GM04503 (cell line): ENCODE data around the gene CHMP6.

Experiments used
- DNase-seq: peaks from one replicate; pipeline ENCODE4 v3.0.0-alpha.2; 2012; ENCODE audit warnings: low read depth

Gene CHMP6

DNA sequence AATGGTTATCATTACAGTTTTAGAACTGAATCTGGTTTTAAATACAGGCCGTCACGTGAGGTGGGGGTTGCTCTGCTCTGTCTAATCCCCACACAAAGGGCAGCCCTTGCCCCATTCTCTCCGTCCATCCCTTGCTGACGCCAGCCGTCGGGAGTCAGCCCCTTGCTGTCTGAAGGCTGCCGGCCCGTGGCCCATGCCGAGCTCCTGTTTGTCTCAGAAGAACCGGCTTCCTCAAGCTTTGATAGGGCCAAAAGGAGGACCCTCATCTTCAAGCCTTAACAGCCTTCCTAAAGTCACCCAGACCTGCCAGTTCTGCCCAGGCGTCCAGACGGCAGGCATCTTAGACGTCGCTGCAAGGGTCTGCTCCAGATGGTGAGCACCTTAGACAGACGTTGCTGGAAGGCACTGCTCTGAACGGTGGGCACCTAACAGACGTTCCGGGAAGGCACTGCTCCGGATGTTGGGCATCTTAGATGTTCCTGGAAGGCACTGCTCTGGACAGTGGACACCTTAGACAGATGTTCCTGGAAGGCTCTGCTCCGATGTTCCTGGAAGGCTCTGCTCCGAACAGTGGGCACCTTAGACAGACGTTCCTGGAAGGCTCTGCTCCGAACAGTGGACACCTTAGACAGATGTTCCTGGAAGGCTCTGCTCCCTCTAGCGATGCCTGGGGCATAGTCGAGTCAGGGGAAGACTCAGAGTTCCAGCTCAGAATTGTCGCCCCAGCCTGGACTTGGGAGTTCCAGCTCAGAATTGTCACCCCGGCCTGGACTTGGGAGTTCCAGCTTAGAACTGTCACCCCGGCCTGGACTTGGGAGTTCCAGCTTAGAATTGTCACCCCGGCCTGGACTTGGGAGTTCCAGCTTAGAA, 35.1 kb upstream of the CHMP6 start:
- DNase-seq: no peak

DNA sequence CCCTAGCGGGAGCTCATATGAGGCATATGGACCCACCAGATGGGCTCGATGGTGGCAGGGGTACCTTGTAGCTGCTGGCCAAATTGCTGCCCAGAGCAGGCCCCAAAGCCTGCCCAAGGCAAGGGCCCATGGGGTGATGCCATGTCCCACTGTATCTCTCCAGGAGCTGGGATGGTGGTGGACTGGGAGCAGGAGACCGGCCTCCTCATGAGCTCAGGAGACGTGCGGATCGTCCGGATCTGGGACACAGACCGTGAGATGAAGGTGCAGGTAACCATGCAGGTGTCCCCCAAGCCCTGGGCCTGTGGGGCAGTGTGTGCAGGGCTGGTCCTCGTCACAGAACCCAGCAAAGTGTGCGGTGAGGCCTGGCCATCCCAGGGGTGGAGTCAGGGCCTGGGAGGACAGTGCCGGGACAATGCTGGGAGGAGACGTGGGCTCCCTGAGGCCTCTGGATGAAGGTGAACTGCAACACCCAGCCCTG, 34.1 kb upstream of the CHMP6 start:
- DNase-seq: no peak

DNA sequence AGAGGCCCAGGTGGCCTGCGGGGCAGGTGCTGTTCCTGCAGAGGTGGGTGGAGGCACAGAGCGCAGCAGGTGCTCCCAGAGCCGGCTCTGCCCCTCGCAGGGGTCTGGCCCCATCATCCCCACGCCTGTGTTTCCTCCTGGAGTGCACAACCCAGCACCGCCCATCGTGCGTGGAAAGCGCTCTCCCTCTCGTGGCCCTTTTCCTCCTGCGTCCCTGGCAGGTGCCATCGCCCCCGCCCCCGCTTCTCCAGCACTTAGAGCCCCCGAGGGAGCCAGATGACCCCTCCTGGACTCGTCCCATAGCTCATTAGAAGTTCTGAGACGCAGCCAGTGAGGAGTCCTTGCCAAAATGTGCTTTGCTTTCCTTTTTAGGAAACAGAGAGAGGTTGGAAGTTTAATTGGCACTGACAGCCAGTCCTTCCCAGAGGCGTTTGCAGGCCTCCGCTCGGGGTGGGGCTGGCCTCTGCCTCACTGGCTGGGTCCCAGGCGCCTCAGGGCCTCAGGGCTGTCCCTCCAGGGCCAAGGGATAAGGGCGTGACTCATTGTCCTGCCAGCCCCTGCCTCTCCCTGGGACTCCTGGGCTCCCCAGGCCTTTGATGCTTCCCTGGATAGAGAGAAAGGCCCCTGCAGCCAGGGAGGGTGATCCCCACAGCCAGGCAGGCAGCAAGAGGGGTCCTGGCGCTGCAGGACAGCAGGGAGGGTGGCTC, 32.2 kb upstream of the CHMP6 start:
- DNase-seq: peak; percentile 74

DNA sequence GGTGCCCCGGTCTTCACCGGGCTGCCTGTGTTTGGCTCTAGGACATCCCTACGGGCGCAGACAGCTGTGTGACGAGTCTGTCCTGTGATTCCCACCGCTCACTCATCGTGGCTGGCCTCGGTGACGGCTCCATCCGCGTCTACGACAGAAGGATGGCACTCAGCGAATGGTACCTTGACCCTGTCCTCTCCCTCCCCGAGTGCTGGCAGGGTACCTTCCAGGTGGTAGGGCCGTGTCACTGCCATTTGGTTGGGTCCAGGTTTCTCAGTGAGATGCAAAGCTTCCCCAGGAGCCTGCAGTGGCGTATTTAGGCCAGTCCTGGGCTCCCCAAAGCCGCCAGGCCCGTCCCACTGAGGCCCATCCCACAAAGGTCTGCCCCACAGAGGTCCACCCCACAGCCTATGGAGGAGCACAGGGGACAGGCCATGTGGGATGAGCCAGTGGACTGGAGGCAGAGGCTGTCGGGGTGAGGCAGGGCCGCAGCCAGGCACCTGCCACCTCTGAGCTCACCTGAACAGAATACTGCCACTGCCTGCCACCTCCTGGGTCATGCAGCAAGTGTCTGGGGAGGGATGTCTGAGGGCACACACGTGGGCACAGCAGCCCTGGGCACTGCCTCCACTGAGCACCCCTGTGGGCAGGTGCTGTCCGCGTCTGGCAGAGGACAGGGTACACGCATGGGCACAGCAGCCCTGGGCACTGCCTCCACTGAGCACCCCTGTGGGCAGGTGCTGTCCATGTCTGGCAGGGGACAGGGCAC, 31.4 kb upstream of the CHMP6 start:
- no peak for DNase-seq

DNA sequence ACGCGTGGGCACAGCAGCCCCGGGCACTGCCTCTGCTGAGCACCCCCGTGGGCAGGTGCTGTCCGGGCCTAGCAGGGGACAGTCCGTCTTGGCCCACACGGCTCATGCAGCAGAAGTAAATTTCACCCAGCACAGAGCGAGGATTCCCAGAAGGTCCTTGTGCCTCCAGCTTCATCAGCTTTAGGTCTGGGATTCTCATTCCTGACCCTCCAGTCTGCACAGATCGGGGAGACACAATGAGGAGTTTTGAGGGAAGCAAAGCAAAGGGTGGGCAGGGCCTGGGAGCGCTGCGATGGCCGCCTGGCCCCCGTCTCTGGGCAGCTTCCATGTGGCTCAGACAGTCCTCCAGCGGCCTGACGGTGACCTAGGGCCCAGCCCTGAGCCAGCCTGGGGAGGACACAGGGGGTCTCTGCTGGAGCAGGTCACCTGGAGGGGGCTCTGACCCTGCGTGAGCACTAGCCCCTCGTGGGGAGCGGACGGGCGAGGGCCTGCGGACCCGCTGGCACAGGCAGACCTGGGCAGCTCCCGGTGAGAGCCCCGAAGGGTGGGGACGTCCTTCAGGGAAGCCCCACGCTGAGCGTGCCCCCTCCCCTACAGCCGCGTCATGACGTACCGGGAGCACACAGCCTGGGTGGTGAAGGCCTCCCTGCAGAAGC, 30.7 kb upstream of the CHMP6 start:
- DNase-seq: no peak

DNA sequence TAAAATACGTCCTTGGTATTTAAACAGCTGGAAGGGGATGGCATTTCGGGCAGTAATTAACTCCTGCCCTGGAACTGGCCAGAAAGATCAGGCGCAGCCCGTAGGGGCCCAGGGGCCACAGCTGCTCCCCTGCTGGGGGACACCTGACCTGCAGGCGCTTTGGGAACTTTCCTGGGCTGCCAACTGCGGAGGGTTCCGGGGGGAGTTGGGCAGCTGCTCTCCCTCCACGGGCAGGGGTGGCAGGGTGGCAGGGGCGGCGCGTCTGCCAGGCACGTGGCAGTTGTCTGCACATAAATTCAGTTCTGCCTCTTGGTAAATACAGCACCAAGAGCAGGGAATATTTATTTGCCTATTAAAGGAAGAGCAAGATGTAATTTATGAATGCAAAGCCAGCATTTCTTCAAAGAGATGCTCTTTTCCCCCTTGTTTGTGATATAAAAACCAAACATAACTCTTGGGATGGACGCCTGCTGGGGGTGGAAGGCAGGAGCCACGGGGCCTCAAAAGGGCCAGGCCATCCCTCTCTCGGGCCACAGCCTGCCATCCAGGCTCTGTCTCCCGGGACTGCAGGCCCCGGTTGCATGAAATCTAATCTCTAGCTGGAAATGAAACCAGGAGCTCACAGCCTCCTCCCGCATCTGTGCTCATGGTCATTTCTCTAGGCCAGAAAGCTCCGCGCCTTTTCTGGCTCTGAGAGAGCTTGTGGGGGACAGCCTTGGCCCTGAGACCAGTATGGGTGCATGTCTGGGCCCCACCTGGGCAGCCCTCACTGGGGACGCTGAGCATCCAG, 29.9 kb upstream of the CHMP6 start:
- DNase-seq: no peak

DNA sequence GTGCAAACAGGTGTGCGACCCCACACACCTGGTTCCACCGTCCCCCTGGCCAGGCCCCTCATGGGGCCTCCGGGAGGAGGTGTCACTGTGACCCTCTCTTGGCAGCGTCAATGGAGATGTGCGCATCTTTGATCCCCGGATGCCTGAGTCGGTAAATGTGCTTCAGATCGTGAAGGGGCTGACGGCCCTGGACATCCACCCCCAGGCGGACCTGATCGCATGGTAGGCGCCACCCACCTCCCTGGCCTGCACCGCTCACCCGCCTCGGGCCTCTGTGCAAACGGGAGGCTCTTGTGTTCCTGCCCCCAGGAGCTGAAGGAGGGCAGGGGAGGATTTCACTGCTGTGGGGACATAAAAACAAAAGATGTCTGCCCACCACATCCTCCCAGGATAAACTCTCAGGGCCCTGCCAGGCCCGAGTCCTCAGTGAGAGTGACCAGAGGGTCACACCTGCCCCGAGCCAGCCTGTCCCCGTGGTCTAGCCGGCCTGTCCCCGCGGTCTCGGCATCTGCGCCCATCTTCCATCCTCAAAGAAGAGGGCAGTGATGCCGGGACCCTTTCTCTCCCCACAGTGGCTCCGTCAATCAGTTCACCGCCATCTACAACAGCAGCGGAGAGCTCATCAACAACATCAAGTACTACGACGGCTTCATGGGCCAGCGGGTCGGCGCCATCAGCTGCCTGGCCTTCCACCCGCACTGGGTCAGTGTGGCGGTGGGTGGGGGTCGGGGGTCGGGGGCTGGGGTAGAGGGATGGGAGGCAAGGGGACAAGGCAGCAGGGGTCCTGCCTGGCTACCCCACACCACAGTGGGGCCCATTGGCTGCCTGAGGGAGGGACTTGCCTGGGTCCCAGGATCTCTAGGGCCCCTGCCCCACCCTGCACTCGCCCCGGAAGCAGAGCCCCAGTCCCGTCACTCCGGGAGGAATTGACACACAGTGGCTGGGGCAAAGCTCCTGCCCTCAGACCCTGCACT, 29.0 kb upstream of the CHMP6 start:
- DNase-seq: no peak

DNA sequence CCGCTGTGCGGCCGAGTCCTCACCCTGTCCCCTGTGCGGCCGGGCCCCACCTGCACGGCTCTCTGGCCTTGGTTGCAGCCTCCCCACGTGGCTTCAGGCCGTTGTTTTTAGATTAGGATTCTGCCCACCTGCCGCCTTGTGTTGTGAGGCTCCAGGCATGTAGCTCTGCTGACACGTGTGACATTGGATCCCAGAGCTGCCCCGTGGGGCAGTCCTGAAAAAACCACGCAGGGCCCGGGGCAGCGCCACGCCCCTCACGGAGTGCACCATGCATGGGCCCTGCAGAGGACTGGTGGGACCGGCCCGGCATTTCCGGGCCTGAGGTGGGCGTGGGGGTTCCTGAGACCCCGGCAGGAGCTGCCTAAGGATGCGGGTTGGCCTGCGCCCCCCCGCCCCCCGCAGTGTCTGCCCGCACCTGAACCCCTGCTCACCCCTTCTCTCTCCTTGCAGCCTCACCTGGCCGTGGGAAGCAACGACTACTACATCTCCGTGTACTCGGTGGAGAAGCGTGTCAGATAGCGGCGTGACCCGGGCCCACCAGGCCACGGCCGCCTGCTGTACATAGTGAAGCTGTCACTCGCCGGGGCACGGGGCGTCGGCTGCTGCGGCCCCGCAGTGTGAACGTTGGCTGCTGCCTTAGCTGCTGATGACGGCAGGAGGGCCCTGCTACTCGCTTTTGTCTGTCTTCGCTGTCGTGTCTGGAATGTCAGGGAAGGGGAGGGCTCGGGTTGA, 27.7 kb upstream of the CHMP6 start:
- no peak for DNase-seq

DNA sequence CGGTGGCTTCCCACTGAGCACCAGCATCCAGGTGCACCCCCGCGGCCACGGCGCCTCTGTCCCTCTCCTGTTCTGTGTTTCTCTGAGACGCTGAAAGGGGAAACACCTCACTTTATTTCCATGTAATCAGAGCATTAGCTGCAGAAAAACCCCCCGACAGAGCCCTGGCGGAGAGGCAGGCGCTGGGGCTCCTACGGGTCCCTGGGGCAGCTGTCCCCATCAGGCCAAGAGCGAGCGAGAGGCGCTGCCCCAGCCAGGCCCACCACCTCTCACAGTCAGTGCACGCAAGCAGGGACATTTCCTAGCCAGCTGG, 27.1 kb upstream of the CHMP6 start:
- no peak for DNase-seq

DNA sequence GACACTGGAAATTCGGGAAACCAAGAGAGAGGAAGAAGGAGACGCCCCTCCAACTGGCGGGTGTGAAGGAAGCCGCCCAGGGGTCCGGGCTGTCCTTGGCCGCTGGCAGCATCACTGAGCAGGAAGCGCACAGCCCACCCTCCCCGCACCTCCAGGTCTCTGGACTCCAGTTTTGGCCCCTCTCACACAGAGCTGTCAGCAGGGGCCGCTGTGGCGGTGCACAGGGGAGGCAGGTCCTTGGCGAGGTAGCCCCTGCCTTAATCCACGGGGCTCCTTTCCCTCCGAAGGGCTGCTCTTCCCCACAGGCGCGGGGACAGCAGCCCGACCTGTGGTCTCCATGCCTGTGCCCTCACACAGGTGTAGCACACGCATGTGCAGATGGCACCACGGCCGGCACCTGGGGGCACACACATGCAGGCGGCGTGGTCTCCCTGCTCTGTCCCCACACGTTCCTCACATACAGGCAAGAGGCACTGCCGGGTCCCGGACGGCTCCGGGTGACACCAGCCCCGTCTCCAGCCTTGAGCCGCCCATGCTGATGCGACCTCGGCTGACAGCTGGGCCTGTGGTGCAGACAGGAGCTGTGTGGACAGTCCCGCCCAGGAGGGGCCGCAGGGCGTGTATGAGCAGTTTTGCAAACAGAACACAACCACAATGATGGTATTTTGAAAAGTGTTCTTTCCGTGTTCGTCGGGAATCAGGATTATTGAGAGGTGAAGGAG, 26.6 kb upstream of the CHMP6 start:
- no peak for DNase-seq

DNA sequence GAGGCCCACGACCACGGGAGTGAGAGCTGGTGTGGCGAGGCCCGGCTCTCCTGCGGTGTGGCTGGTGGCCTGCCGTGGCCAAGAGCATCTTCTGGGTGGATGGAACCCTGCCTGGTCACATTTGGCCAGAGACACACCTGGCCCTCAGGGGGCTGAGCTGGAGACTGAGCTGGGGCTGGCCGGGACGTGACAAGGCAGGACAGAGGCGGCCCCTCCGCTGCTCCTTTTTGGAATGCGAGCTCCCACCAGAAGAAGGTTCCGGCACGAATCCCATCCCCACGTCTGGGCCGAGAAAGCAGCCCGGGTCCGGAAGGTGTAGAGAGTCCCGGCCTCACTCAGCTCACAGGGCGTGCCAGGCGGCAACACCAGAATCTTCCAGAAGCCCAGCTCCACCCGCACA, 26.0 kb upstream of the CHMP6 start:
- DNase-seq: no peak

DNA sequence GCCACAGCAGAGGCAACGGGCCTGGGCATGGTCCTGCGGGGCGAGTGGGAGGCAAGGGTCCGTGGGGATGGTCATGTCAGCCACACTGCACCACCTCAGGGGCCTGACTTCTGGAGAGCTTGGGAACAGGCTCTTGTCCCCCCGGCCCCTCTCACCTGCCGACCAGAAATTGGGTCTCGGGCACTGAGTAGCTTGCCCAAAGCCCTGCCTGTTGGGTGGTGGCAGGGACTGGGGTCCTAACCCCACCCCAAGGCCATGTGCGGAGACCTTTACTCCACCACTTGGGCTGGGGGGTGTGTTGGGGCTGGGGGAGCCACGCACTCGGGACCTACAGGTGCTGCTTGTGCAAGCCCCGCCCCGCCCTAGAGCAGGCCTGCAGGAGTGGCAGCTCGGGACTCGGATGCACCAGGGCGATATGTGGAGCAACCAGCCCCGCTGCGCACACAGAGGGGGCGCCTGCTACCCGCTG, 24.2 kb upstream of the CHMP6 start:
- DNase-seq: no peak

DNA sequence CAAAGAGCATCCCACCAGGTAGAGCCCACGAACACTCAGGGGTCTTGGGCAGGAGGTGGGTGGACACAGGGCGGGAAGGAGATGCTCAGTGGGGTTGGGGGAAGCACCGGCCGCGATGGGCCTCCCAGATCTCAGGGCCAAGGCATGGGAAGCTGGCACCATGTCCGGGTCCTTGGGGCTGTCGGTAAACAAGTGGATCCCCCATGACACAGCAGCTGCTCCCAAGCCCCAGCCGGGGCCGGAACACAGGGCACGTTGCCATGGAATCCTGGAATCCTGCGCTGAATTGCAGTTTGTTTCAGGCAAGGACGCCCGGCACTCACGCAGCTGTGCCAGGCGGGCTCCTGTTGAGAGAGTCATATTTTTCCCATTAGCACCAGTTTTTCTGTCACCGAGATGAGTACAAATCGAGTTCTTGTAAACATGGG, 23.0 kb upstream of the CHMP6 start:
- no peak for DNase-seq

DNA sequence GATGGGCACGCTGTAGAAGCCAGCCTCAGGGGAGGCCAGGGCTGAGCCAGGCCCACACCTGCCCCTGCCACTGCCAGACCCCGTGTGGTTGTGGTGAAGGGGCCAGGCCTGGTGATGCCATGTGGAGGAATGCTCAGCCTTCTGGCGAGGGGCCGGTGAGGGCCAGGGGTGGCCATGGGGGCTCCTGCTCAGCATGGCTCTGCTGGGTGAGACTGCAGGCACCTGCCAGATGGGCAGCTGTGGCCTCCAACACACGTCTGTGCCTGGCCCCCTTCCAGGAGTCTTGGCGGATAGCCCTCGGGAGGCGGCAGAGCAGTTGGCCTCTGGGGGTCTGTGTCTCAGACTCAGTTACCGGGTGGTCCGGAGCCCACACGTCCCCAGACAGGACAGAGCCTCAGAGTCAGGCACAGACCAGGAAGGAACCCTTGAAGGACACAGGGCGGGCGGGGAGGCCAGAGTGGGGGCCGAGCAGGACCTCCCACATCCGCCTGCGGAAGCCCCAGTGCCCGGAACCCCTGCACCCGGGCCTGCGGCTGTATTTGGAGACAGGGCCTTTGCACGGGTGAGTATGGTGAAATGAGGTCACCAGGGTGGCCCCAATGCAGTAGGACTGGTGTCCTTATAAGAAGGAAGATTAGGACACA, 22.5 kb upstream of the CHMP6 start:
- DNase-seq: no peak

DNA sequence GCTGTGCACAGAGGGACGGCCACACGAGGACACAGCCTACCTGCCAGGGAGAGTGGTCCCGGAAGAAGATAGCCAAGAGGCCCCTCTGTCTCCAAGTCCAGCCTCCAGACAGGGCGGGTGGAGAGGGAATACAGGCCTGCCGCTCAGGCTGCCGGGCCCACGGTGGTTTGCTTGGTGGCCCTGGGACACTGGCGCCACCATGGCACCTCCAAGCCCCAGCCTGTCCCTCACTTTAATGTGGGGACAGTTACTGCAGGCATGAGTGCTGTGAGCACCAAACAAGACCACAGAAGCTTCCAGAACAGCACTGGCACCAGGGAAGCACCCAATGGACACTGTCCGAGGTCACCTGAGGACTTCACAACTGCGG, 22.0 kb upstream of the CHMP6 start:
- no peak for DNase-seq

DNA sequence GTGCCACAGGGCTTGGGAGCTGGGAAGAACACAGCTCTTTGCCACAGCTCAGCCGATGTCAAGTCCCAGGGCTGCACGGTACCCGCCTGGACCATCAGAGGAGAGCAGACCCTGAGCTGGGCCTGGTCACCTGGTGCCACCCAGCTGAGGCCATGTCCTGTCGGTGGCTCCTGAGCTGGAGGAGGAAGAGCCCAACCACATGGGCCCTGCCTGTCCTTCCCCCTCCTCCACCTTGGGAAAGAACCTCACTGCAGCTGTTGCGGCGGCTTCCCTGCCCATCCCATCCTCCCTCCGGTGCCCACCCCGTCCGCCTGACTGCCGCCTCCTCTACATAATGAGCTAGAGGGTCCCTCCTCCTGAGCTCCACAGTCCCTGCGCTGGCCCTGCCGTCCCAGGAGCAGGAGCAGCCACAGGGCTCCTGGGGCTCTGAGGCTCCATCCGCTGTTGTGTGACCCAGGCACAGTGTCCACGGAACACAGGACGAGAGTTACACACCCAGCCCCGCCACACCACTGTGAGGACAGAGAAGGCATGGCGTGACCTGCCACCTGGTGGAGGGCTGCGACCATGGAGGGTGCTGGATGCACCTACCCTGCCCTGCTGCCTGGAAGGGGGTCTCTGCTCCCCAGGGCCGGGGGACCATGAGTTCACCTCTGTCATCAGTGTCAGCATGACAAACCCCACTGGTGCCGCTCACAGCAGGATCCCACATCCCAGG, 21.4 kb upstream of the CHMP6 start:
- DNase-seq: no peak
